Stimulated activated CD8-positive, alpha-beta memory T cell treated with anti-CD3 and anti-CD28 coated beads, Interleukin-12 subunit alpha, Interleukin-12 subunit beta, amount 100 ng/mL, for 1 hour (primary cell): Measurements from ENCODE around the gene ARHGAP26.

ENCODE experiments used
- DNase-seq: peaks from one replicate; pipeline ENCODE4 v3.0.0-alpha.2; 2020; ENCODE audit warnings: low read depth

Gene ARHGAP26

DNA sequence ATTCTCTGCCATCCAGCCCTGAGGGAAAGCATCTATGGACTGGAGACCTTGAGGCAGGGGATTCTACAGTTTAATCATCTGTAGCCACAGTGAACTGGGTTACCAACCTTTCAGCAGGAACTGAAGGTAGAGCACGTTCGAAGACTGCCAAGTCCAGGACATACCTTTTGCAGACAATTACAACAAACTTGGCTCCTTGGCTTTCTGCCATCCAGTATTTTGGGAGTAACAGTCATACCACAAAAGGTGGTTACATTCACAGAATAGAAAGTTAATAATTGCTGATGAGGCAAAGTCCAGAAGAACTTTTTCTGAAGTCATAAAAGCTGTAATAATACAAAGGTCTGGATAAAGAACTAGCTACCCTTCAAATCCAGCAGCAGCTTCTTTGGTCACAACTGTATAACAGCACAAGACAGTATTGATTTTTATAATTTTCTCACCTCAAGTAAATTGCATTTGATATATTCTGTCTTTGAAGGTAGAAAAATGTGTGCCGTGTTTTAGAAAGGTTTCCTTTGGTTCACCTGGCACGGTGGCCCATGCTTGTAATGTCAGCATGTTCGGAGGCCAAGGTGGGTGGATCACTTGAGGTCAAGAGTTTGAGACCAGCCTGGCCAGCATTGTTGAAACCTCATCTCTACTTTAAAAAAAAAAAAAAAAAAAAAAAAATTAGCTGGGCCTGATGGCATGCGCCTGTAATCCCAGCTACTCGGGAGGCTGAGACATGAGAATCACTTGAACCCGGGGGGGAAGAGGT is 396.7 kb downstream of the ARHGAP26 start:
- no peak for DNase-seq

DNA sequence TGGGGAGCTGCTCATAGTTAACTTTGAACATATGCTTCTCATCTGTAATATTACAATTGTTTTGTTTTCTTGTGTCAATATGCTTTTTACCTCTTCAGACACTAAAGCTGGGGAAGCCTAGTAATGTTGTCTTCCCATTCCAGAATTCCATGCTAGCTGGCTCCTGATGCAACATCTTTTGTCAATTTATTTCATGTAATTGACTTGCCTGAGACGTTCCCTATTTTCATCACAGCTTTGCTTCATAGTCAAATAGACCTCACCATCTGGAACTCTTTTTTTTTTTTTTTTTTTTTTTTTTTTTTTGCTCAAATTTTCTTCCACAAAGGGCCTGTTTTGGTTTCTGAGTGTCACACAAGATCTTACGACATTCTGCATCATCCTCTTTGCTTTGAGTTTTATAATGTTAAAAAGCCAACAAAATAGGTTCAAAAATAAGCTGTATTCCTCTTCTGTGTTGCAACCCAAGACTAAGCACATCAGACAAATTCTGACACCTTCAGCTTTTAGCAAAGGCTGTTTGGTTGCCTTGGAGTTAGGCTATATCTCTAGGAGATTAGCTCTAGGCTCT is 398.1 kb downstream of the ARHGAP26 start:
- no peak for DNase-seq

DNA sequence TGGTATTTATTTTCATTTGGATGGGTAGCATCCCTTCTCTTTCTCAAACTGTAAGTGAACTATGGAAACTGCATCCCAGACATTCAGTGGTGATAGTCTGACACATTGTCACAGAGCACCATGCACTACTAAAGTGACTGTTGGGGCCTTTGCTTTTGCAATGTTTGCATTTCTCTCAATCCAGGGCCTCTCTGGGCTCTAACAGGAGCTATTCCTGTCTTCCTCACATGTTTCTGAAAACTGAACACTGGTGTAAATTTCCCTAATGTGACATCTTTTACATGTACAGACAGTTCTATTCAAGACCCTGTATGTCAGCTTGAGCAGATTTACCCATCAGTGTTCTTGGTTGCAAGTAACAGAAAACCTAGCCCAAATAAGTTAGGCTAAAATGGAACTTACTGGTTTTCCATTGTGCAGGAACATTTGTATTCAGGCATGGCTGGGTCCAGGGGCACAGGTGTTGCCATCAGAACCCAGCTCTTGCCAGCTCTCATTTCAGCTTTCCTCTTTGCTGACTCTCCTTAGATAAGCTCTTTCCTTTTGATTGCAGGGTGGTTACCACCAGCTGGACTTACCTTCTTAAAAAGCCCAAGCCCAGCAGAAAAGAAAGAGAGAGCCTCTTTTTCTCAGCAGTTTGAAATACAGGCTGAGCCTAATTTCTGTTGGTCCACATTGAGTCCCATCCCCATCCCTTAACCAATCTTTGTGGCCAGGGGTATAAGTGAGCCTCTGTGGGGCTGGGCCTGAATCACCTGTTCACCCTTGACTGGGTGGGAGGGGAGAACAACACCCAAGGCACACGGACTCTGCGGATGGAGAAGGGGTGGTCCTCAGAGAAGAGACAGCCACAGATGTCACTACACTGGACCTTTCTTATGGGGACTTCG is 399.0 kb downstream of the ARHGAP26 start:
- DNase-seq: no peak

DNA sequence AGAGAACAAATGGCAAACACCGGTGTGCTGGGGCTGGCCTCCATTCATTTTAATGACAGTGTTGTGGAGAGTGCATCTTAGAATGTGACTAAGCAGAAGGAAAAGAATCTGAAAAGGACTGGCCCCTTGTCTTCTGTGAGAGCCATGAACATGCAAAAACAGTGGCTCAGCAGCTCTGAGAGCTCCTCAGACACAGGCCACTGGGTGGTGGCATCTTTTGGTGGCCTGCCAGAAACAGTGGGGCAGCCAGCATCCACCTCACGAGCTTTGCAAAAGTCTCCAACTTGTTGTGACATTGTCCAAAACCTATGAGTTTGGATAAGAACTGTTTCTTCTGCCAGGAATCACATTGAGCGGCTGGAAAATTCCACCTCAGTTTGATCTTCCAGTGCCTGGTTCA is 399.9 kb downstream of the ARHGAP26 start:
- DNase-seq: no peak

DNA sequence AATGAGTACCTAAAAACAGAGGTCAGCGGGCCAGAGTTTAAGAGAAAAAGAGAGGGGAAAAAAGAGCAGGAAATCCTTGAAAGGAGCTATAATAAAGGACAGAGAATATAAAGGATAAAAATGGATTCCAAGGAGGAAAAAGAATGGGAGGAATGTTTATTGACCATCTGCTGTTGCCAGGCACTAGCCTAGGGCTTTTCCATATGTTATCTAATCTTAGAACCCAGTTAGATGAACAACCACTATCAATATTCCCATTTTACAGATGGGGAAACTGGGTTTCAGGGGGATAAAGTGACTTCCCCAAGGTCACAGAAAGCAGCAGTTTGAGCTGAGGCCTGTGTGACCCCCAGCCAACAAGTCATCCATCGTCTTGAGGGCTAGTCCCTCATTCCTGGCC is 400.8 kb downstream of the ARHGAP26 start:
- DNase-seq: no peak

DNA sequence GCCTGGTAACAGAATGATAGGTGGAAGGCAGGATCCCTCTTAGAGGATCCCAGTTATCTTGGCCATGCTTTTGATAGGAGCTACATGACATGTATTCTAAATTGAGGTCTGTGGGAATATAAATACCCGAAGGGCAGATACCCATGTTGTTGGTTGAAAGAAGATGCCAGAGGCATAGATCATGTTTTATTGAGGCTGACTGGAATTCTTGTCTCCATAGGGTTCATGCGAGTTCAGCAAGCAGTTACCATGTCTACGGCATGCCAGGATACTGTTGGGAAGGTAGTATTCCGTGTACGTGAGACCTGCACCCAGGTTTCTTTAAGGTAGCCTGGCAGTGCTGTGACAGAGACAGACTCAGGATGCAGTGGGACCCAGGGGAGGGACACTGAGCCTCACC is 402.6 kb downstream of the ARHGAP26 start:
- no peak for DNase-seq

DNA sequence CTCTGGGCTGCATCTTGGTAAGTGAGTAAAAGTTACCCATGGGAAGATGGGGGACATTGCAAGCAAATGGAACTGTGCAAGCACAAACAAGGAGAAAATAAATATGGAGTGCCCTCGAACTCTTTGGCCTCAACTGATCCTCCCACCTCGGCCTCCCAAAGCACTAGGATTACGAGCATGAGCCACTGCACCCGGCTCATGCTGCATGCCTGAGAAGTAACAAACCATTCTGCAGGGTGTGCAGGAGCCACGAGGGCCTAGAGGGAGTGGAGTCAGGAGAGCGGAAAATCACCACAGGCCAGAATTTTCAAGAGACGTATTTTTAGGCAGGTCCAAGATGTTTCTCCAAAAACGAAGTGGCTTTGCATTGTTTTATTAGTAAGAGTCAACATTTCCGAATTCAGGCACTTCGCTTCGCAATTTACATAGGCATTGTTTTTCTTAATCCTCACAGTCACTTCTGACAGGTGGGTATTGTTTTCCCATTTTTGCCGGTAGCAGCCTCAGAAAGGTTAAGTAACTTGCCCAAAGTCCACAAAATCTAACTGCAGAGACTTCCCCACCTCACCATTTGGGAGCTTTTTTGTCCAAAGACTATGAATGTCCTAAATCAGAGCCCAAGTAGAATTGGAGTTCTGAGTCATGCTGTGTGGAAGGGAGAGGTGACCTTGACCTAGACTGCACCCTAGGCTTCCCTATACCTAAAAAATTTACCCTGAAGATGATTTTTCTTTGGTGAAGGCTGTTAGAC is 403.1 kb downstream of the ARHGAP26 start:
- no peak for DNase-seq

DNA sequence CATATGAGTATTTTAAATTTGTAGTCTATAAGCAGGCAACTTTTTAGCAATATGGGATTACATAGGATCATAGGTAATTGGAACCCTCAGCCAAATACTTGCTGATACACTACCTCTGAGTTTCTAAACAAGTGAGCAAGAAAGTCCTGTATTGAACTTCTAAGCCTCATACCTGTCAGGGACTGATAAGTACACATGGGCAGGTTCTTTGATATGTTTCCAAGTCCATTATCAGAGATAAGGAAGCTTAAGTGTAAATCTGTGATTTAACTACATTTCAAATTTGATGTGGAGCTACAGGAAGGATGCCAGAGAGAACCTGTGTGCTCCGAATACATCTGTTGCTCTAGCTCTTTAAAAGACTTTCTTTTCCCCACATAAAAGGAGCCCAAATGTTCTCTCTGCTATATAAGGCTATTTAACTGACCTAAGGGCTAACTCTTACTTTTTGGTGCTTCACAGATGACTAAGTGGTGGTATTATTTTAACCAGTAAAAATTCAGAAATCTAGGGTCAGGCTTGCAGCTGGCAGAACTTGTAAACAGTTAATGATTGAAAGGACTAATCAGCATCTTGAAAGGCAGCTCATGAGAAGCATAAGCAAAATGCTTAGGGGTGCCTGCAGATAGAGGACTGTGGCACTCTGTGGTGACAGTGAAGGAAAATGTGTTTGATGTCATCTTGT is 404.7 kb downstream of the ARHGAP26 start:
- no peak for DNase-seq

DNA sequence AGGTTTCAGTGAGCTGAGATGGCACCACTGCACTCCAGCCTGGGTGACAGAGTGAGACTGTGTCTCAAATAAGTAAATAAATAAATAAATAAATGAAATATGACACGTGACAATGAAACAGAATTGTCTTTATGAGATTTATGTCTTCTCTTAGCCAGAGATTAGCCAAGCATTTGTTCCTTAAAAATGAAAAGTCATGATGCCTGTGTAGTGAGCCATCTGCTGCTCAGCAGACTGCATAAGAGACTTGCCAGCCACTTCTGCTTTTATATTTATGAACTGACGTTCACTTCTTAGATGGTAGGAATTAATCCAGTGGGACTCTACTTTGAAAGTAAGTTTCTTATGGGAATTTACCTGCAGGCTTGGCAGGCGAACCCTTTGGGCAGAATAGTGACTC is 405.9 kb downstream of the ARHGAP26 start:
- DNase-seq: no peak

DNA sequence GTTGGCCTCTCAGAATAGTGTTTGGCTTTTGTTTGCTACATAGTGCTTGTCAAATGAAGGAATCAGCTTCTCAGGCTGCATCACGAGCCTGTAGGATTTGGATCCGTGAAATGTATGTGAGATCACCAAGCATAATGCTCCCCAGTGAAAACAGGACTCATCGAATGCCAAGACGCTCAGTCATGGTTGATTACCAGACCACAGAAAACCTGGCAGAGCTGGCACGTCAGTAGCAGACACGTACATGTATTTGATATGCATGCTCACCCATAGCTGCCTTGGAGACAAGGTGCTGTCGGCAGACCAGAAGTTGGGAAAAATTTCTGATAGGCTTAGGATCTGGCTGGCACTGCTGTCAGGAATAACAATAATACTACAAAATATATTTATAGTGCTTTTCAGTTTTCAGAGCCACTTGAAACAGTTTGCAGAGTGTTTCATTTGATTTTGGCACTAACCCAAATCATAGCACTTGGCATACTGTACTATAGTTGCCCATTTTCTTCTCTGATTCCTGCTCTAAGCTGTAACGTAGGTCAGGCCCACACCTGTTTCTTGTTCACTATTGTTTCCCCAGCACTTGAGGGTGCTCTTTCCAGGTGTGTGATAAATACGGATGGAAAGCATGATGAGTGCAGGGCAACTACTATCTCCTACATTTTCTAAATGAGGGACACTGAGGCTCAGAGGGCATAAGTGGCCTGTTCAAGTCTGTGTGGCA is 407.2 kb downstream of the ARHGAP26 start:
- no peak for DNase-seq

DNA sequence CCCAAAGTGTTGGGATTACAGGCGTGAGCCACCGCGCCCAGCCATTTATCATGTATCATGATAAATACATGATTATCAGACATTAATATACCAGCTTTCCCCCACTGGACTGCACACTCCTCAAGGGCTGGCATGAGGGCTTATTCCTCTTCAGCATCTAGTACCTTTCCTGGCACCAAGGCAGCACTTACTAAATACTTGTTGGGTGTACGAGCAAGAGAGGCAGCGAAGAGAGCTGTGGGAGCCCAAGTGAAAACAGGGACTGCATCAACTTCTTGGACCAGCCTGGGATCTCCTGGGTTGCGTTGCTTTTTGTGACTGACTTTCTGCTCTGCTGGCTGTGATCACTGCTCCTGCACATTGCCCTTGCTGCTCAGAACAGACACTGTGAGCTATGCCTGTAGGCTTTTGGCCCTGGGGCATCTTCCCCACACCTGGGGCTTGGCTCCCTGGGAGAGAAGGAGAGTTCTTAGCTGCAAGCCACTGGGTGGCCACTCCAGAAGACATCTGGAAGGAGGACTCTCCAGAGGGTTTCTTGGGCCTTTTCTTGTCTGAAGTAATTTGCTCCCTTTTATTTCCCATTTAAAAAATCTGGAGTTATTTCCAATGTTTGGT is 409.1 kb downstream of the ARHGAP26 start:
- DNase-seq: no peak

DNA sequence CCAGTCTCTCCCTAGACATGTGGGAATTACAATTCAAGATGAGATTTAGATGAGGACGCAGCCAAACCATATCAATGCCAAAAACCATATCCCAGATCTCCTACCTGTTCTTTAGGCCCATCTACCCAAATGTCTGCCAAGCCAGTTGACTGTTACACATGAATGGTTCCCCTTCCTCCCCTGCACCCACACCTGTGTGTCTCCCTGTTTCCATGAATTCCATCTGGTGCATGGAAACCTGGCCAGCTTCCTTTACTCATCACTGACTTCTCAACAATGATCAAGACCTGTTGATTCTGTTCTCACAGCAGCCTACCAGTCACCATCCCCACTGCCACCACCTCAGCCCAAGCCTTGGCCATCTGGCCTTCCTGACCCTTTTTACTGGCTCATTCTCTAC is 410.6 kb downstream of the ARHGAP26 start:
- DNase-seq: no peak

DNA sequence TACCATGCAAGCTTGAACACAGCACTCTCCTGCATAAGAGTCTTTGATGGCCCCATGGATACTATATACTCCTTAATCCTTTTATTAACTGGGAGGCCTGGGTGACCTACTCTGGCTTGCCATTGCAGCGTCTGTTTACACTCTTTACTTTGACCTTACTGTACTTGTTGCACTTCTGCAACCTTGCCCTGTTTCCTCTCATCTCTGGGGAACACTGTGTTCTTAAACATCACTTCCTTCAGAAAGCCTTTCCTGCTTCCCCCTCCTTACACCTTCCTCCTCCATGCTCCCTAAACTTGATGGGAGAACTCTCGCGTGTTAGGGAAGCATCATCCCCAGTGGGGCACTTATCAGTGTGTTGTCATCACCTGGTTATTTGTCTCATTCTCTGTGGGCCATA is 411.0 kb downstream of the ARHGAP26 start:
- DNase-seq: no peak

DNA sequence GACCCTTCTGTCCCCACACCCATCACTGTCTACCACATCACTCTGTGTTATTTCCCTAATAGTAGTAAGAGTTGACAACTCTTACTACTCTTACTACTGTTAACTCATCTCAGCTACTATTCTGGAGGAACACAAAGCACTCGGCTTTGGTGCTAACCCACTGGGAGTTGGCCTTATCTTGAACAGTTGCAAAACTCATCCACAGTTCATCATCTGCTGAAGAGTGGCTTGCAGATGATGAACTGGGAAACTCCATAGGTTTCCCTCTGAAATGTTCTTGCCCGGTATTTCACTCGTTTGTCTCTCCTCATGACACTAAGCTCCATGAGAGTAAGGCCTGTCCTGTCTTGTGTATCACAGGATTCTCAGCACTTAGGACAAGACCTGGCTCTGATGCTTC is 411.9 kb downstream of the ARHGAP26 start:
- no peak for DNase-seq

DNA sequence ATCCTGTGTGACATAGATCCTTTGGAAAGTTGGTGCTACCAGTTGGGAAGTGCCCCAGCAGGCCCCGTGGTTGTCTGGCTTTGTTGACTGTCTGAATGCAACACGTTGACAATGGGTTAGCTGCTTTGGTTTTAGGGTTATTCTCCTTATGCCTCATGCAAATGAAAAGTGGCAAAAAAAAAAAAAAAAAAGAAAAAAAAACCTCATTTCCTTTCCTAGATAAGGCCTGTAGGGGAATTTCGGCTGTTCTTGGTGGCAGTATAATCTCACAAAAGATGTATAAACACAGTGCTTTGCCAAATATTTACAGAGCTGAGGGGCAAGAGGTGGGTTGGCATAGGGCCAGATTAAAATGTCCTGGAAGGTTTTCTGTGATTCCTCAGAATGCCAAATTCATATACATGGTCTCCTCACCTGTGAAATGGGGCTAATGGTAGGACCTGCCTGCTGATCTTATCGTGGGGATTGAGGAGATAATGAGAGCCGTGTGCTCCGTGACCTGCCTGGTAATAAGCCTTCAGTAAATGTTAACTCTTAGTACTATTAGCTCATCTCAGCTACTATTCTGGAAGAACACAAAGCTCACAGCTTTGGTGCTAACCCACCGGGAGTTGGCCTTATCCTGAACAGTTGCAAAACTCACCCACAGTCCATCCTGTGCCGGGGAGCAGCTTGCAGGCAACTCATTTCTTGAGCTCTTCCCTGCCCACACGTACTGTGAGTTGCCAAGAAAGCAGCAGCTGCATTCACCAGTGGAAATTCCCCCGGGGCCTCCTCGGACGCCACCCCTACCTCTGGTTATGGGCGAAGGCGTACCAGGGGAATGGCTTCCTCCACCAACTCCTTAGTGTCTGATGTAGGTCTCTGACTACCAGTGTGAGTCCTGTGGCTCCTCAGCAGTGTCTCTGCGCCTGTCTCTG is 413.0 kb downstream of the ARHGAP26 start:
- DNase-seq: no peak

DNA sequence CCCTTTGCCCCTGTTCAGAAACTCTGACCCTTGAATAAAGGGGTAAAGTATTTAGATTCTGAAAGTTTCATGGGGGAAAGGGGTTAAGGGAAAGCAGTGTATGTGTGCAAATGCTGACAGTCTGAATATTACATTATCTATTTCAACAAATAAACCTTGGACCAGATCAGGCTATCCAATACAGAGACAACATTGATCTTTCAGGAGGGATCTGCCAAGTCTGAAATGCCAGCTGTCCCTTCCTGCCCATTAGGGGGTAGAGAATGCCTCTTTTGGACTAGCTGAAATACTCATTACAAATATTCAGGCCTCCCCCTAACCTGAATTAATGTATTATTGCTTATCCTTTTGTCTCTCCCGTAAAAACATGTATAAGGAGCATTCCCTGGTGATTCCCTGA is 413.8 kb downstream of the ARHGAP26 start:
- DNase-seq: no peak

DNA sequence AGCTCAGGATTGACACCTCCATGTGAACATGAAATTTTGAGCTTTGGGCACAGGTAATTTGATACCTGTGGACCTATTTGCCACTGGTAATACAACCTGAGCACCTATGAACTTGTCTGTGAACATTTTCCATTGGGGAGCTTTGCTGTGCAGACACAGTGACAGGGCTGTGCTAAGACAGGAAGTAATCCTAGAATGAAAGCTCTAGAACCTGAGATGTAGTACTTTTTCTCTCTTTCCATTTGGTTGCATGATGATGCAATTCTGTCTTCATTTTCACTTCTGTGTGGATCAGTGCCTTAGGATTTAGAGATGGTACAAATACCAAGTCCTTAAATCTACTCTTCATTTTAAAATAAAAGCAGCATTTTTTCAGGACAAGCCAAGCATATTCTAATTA is 416.4 kb downstream of the ARHGAP26 start:
- no peak for DNase-seq

DNA sequence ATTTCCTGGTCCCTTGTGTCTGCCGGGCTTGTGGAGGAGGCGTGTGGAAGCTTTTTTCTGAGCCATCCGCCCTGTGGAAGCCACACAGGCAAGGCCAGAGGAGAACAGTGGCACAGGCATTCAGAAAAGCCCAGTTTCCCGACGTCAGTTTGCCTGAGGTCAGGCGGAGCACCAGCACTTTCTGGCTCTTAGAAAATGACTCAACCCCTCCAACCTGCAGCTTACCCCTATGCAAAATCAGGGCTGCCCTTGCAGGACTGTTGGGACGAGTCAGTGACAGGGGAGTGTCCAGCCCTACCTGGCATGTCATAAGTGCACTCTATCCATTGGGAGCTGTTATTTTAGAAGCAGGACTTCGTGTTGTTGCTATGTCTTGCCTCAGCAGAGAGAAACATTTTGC is 417.3 kb downstream of the ARHGAP26 start:
- DNase-seq: no peak

DNA sequence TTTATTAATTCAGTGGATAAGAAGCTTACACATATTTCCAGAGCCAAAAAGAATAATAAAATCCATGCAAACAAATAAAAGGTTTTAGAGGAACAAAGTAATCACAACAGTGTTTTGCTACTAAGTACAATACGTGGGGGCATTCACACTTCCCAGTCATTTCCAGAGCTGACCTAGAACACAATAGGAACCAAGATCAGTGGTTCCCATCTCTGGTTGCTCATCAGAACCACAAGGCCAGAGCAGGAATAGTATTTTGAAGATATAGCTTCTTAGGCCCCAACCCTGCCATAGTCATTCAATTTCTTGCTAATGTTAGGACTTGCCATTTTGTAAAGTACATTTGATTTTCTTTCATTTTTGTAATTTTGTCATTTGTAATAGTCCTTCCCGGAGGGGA is 417.9 kb downstream of the ARHGAP26 start:
- no peak for DNase-seq

DNA sequence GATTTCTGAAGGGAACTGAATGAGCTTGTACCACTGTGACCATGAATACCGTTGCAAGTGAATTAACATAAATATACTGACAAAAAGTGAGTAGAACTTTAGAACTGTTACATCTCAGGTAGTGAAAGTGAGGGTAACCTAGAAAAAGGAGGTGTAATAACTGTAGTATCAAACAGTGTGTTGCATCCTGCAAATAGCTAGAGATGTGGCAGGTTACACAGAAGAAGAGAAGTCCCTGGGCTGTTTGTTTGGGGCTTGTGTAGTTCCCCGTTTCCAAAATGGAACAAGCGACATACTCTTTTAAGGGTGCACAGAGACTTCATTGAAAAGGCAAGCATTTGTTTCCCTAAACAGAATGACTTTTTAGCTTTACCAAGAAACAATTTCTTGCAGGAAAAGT is 418.5 kb downstream of the ARHGAP26 start:
- DNase-seq: no peak
